ENCODE measurements around the gene KCNN3.
A peak's percentile ranks its signal among the peaks of the same experiment; 100 is the strongest.

Gene KCNN3

GRCh38 chr1:154770897-154771594, 99.0 kb downstream of the KCNN3 start:
- peak; percentile 17 for DNase-seq (ENCODE audit: low spot score)

GRCh38 chr1:154769193-154769895, 100.7 kb downstream of the KCNN3 start:
- no peak for DNase-seq (ENCODE audit: low spot score)

- no peak for DNase-seq (ENCODE audit: low spot score)
Observed at GRCh38 chr1:154768456-154769125, 101.5 kb downstream of the KCNN3 start.

GRCh38 chr1:154767315-154768240, 102.5 kb downstream of the KCNN3 start:
- DNase-seq (ENCODE audit: low spot score): peak; percentile 55

- DNase-seq (ENCODE audit: low spot score): peak; percentile 32
Observed at GRCh38 chr1:154765970-154766369, 104.1 kb downstream of the KCNN3 start.

GRCh38 chr1:154764773-154765172, 105.3 kb downstream of the KCNN3 start:
- no peak for DNase-seq (ENCODE audit: low spot score)

GRCh38 chr1:154764181-154764580, 105.9 kb downstream of the KCNN3 start:
- DNase-seq (ENCODE audit: low spot score): no peak

- peak; percentile 59 for DNase-seq (ENCODE audit: low spot score)
Observed at GRCh38 chr1:154760469-154760933, 109.6 kb downstream of the KCNN3 start.

GRCh38 chr1:154759793-154760192, 110.3 kb downstream of the KCNN3 start:
- DNase-seq (ENCODE audit: low spot score): no peak

GRCh38 chr1:154759196-154759595, 110.9 kb downstream of the KCNN3 start:
- no peak for DNase-seq (ENCODE audit: low spot score)

GRCh38 chr1:154758346-154758745, 111.7 kb downstream of the KCNN3 start:
- no peak for DNase-seq (ENCODE audit: low spot score)

- DNase-seq (ENCODE audit: low spot score): no peak
Observed at GRCh38 chr1:154756793-154757548, 113.1 kb downstream of the KCNN3 start.

- no peak for DNase-seq (ENCODE audit: low spot score)
Observed at GRCh38 chr1:154755858-154756730, 114.0 kb downstream of the KCNN3 start.

- DNase-seq (ENCODE audit: low spot score): no peak
Observed at GRCh38 chr1:154753426-154753825, 116.7 kb downstream of the KCNN3 start.

GRCh38 chr1:154752273-154753030, 117.6 kb downstream of the KCNN3 start:
- no peak for DNase-seq (ENCODE audit: low spot score)

- no peak for DNase-seq (ENCODE audit: low spot score)
Observed at GRCh38 chr1:154751690-154752089, 118.4 kb downstream of the KCNN3 start.

GRCh38 chr1:154750681-154751665, 119.1 kb downstream of the KCNN3 start:
- no peak for DNase-seq (ENCODE audit: low spot score)
